ENCODE measurements around the gene ADAMTS3.

DNA sequence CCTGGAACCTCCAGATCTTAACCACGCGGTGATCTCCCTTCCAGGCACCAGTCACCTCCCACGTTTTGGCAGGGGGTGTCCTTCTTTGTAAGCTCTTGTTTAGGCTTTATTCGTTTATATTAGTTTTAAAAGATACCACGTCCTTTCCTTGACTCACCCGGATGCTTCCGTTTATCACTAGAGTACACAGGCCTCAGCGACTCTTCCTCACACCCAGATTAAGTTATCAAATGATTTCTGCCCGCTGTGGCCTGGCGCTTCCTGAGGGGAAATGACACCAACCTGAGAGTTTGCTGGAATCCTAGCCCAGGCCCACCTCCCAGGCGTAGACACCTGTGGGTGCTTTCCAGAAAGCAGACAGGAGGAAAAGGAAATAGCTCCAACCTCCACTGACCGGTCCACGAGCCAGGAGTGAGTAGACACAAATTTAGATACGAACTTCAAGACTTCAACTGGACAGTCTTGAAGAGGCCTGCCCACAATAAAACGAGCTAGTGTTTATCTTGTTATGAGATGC lies 756 bp upstream of the ADAMTS3 start:
- TF ChIP-seq, protein P1, sequence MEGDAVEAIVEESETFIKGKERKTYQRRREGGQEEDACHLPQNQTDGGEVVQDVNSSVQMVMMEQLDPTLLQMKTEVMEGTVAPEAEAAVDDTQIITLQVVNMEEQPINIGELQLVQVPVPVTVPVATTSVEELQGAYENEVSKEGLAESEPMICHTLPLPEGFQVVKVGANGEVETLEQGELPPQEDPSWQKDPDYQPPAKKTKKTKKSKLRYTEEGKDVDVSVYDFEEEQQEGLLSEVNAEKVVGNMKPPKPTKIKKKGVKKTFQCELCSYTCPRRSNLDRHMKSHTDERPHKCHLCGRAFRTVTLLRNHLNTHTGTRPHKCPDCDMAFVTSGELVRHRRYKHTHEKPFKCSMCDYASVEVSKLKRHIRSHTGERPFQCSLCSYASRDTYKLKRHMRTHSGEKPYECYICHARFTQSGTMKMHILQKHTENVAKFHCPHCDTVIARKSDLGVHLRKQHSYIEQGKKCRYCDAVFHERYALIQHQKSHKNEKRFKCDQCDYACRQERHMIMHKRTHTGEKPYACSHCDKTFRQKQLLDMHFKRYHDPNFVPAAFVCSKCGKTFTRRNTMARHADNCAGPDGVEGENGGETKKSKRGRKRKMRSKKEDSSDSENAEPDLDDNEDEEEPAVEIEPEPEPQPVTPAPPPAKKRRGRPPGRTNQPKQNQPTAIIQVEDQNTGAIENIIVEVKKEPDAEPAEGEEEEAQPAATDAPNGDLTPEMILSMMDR (IDR thresholded peaks at IDR 0.05), result no peak
- TF ChIP-seq POLR2AphosphoS5 (IDR thresholded peaks at IDR 0.05; ENCODE audit: low read depth, low read length), result no peak

Measured in Panc1 (cell line).